ENCODE results near the gene PPFIA3.
A peak's percentile ranks its signal among the peaks of the same experiment; 100 is the strongest.
"Not testable (repeated sequence)": the region's sequence is repeated elsewhere in the genome, so short reads cannot be mapped to it uniquely, and the experiment has no call there.

The PPFIA3 gene

GRCh38 chr19:49146408-49146770 lies 27.0 kb downstream of the PPFIA3 start:
- H3K9me3 Mint-ChIP-seq; H3K27ac Mint-ChIP-seq; H3K36me3 Mint-ChIP-seq (ENCODE audit: low read depth); H3K4me3 Mint-ChIP-seq: not testable (repeated sequence)
- peaks cover 26% of the 10 kb centered on the region for H3K4me1 Mint-ChIP-seq (ENCODE audit: low read depth)
- peaks cover 52% of the 10 kb centered on the region for H3K27me3 Mint-ChIP-seq (ENCODE audit: low read depth)

GRCh38 chr19:49148044-49148682 lies 28.8 kb downstream of the PPFIA3 start:
- Mint-ChIP-seq H3K36me3 (ENCODE audit: low read depth) (no peaks in the 10 kb centered on the region), H3K27ac (no peak overlapping the region), H3K27me3 (ENCODE audit: low read depth) (peaks cover 67% of the 10 kb centered on the region), H3K9me3 (no peaks in the 10 kb centered on the region), H3K4me3 (peak overlapping the region; percentile 53), H3K4me1 (ENCODE audit: low read depth) (peaks cover 23% of the 10 kb centered on the region)

- no peaks in the 10 kb centered on the region for H3K36me3 Mint-ChIP-seq (ENCODE audit: low read depth)
Observed at GRCh38 chr19:49148784-49149651, 29.7 kb downstream of the PPFIA3 start.

GRCh38 chr19:49149652-49150105 lies 30.3 kb downstream of the PPFIA3 start:
- peak overlapping the region; percentile 83 for H3K4me3 Mint-ChIP-seq
- H3K4me1 Mint-ChIP-seq (ENCODE audit: low read depth), result peaks cover 26% of the 10 kb centered on the region
- no peaks in the 10 kb centered on the region for H3K9me3 Mint-ChIP-seq
- peaks cover 80% of the 10 kb centered on the region for H3K27me3 Mint-ChIP-seq (ENCODE audit: low read depth)
- no peaks in the 10 kb centered on the region for H3K36me3 Mint-ChIP-seq (ENCODE audit: low read depth)
- no peak overlapping the region for H3K27ac Mint-ChIP-seq

More at GRCh38 chr19:49148784-49149651, 29.7 kb downstream of the PPFIA3 start:
- Mint-ChIP-seq H3K27ac (no peak overlapping the region), H3K27me3 (ENCODE audit: low read depth) (peaks cover 75% of the 10 kb centered on the region), H3K4me3 (peak overlapping the region; percentile 83), H3K9me3 (no peaks in the 10 kb centered on the region), H3K4me1 (ENCODE audit: low read depth) (peaks cover 26% of the 10 kb centered on the region)

- Mint-ChIP-seq H3K4me1 (ENCODE audit: low read depth) (peaks cover 25% of the 10 kb centered on the region), H3K27ac (no peak overlapping the region), H3K4me3 (peak overlapping the region; percentile 83), H3K36me3 (ENCODE audit: low read depth) (no peaks in the 10 kb centered on the region), H3K9me3 (no peaks in the 10 kb centered on the region), H3K27me3 (ENCODE audit: low read depth) (peaks cover 85% of the 10 kb centered on the region)
Observed at GRCh38 chr19:49150106-49150943, 31.0 kb downstream of the PPFIA3 start.

GRCh38 chr19:49150944-49151243 lies 31.6 kb downstream of the PPFIA3 start:
- Mint-ChIP-seq H3K36me3 (ENCODE audit: low read depth) (no peaks in the 10 kb centered on the region), H3K4me1 (ENCODE audit: low read depth) (peaks cover 20% of the 10 kb centered on the region), H3K27me3 (ENCODE audit: low read depth) (peaks cover 90% of the 10 kb centered on the region), H3K9me3 (no peaks in the 10 kb centered on the region), H3K4me3 (peak overlapping the region; percentile 61), H3K27ac (no peak overlapping the region)

- H3K4me3 Mint-ChIP-seq, result peak overlapping the region; percentile 61
- no peaks in the 10 kb centered on the region for H3K9me3 Mint-ChIP-seq
- peaks cover 91% of the 10 kb centered on the region for H3K27me3 Mint-ChIP-seq (ENCODE audit: low read depth)
- H3K27ac Mint-ChIP-seq, result no peak overlapping the region
- no peaks in the 10 kb centered on the region for H3K36me3 Mint-ChIP-seq (ENCODE audit: low read depth)
- H3K4me1 Mint-ChIP-seq (ENCODE audit: low read depth), result peaks cover 20% of the 10 kb centered on the region
Observed at GRCh38 chr19:49151267-49152118, 32.1 kb downstream of the PPFIA3 start.

GRCh38 chr19:49152119-49152550 lies 32.8 kb downstream of the PPFIA3 start:
- H3K27ac Mint-ChIP-seq, result no peak overlapping the region

GRCh38 chr19:49153167-49153809 lies 33.9 kb downstream of the PPFIA3 start:
- peak overlapping the region; percentile 7 for H3K4me3 Mint-ChIP-seq
- peaks cover 81% of the 10 kb centered on the region for H3K27me3 Mint-ChIP-seq (ENCODE audit: low read depth)
- H3K4me1 Mint-ChIP-seq (ENCODE audit: low read depth), result peaks cover 24% of the 10 kb centered on the region
- peak overlapping the region; percentile 4 for H3K27ac Mint-ChIP-seq
- no peaks in the 10 kb centered on the region for H3K36me3 Mint-ChIP-seq (ENCODE audit: low read depth)
- H3K9me3 Mint-ChIP-seq, result no peaks in the 10 kb centered on the region

More at GRCh38 chr19:49152119-49152550, 32.8 kb downstream of the PPFIA3 start:
- H3K36me3 Mint-ChIP-seq (ENCODE audit: low read depth), result no peaks in the 10 kb centered on the region
- peaks cover 86% of the 10 kb centered on the region for H3K27me3 Mint-ChIP-seq (ENCODE audit: low read depth)
- H3K4me3 Mint-ChIP-seq, result no peak overlapping the region
- H3K9me3 Mint-ChIP-seq, result no peaks in the 10 kb centered on the region
- peaks cover 20% of the 10 kb centered on the region for H3K4me1 Mint-ChIP-seq (ENCODE audit: low read depth)

GRCh38 chr19:49154279-49154678 lies 34.9 kb downstream of the PPFIA3 start:
- Mint-ChIP-seq H3K4me3 (no peak overlapping the region), H3K4me1 (ENCODE audit: low read depth) (peaks cover 20% of the 10 kb centered on the region), H3K27me3 (ENCODE audit: low read depth) (peaks cover 77% of the 10 kb centered on the region), H3K36me3 (ENCODE audit: low read depth) (no peaks in the 10 kb centered on the region), H3K9me3 (no peaks in the 10 kb centered on the region), H3K27ac (no peak overlapping the region)

GRCh38 chr19:49155005-49155819 lies 35.9 kb downstream of the PPFIA3 start, which contains the start of gene HRC:
Gene HRC, minus strand, starts transcription at chr19:49155396. Its CDS starts 159 bp downstream, at chr19:49155237.
- H3K27ac Mint-ChIP-seq, result no peak within 1 kb of the TSS
- no peaks in the 10 kb centered on the region for H3K36me3 Mint-ChIP-seq (ENCODE audit: low read depth)
- H3K27me3 Mint-ChIP-seq (ENCODE audit: low read depth), result peaks cover 73% of the 10 kb centered on the region
- no peaks in the 10 kb centered on the region for H3K9me3 Mint-ChIP-seq
- peak within 1 kb of the TSS; percentile 31 for H3K4me3 Mint-ChIP-seq
- H3K4me1 Mint-ChIP-seq (ENCODE audit: low read depth), result peaks cover 19% of the 10 kb centered on the region

GRCh38 chr19:49155820-49156346 lies 36.5 kb downstream of the PPFIA3 start:
- no peak overlapping the region for H3K27ac Mint-ChIP-seq
- H3K9me3 Mint-ChIP-seq, result no peaks in the 10 kb centered on the region
- peak overlapping the region; percentile 31 for H3K4me3 Mint-ChIP-seq
- H3K27me3 Mint-ChIP-seq (ENCODE audit: low read depth), result peaks cover 75% of the 10 kb centered on the region
- H3K36me3 Mint-ChIP-seq (ENCODE audit: low read depth), result no peaks in the 10 kb centered on the region
- peaks cover 17% of the 10 kb centered on the region for H3K4me1 Mint-ChIP-seq (ENCODE audit: low read depth)
